Stimulated activated effector memory CD8-positive, alpha-beta T cell treated with anti-CD3 and anti-CD28 coated beads, Interleukin-12 subunit alpha, Interleukin-12 subunit beta, amount 100 ng/mL, for 72 hours (primary cell): ENCODE measurements around the gene MCAM.

ENCODE experiments used
- ATAC-seq: fragments of 150-1000 bp; cut with Tn5 transposase; 2 replicates; pipeline ENCODE4 v1.10.0; 2021
- DNase-seq, 2 donors: peaks; one replicate each; pipeline ENCODE4 v3.0.0; 2021 to 2022; ENCODE audit warnings: low spot score in 2 of 2
- H3K27ac Mint-ChIP-seq: one replicate; pipeline ENCODE4 v1.8.0; 2022; ENCODE audit warnings: mild to moderate bottlenecking, mixed read lengths
- H3K36me3 Mint-ChIP-seq: one replicate; pipeline ENCODE4 v1.8.0; 2022; ENCODE audit warnings: mild to moderate bottlenecking, mixed read lengths
- H3K4me1 Mint-ChIP-seq: one replicate; pipeline ENCODE4 v1.8.0; 2022; ENCODE audit warnings: mixed read lengths
- H3K4me3 Mint-ChIP-seq: one replicate; pipeline ENCODE4 v1.8.0; 2022; ENCODE audit warnings: mild to moderate bottlenecking, mixed read lengths
- H3K9me3 Mint-ChIP-seq: one replicate; pipeline ENCODE4 v1.8.0; 2022; ENCODE audit warnings: mixed read lengths

MCAM gene, protein sequence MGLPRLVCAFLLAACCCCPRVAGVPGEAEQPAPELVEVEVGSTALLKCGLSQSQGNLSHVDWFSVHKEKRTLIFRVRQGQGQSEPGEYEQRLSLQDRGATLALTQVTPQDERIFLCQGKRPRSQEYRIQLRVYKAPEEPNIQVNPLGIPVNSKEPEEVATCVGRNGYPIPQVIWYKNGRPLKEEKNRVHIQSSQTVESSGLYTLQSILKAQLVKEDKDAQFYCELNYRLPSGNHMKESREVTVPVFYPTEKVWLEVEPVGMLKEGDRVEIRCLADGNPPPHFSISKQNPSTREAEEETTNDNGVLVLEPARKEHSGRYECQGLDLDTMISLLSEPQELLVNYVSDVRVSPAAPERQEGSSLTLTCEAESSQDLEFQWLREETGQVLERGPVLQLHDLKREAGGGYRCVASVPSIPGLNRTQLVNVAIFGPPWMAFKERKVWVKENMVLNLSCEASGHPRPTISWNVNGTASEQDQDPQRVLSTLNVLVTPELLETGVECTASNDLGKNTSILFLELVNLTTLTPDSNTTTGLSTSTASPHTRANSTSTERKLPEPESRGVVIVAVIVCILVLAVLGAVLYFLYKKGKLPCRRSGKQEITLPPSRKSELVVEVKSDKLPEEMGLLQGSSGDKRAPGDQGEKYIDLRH

GRCh38 chr11:119316729-119317591 lies at the start of gene MCAM:
Gene MCAM (minus strand): TSS chr11:119317130. CDS start chr11:119317101, 29 bp downstream.
- peaks cover 41% of the 10 kb centered on the region for H3K4me1 Mint-ChIP-seq
- no peaks in the 10 kb centered on the region for H3K9me3 Mint-ChIP-seq
- H3K27ac Mint-ChIP-seq, result peak within 1 kb of the TSS; percentile 73
- ATAC-seq, result no peak
- peaks cover 11% of the 10 kb centered on the region for H3K36me3 Mint-ChIP-seq
- no peak for DNase-seq
- peak within 1 kb of the TSS; percentile 82 for H3K4me3 Mint-ChIP-seq

GRCh38 chr11:119365071-119365591 lies 48.2 kb upstream of the MCAM start:
- Mint-ChIP-seq H3K9me3 (no peaks in the 10 kb centered on the region), H3K4me3 (peak overlapping the region; percentile 65)

DNA sequence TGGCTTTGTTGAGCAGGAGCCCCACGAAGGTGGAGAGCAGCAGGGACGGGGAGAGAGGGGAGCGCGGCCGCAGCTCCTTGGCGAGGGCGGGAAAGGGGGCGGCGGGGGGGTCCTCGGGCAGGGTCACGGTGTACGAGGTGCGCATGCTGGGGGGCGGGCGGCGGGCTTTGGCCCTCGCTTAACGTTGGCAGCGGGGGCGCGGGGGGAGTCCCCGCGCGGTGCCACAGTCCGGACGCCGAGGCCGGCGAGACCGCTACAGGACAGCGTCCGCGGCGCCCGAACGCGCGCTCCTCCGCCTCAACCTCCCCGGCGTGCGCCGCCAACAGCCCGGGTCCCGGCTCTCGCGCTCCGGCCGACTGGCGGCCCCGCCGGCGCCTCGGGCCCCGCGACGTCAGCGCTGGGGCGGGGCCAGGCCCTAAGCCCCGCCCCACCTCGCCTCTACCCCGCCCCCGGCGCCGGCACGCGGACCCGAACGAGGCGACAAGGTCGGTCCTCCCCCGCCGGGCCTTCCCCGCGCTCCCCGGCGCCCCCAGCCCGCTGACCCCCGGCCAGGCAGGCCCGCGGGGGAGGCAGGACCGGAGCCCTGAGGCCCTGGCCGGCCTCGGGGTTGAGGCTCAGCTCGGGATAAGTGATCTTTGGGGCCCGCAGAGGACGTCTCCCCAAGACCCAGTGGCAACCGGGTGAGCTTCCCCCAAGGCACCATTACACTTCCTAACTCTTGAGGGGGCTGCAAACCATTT lies 47.1 kb upstream of the MCAM start:
- H3K27ac Mint-ChIP-seq, result no peak overlapping the region
- no peaks in the 10 kb centered on the region for H3K36me3 Mint-ChIP-seq
- peak overlapping the region; percentile 65 for H3K4me3 Mint-ChIP-seq
- H3K9me3 Mint-ChIP-seq, result no peaks in the 10 kb centered on the region
- peaks cover 32% of the 10 kb centered on the region for H3K4me1 Mint-ChIP-seq
- DNase-seq, result peak in 1 of 2 donors; percentile 61
- ATAC-seq, result peak; percentile 60

More at GRCh38 chr11:119365071-119365591, 48.2 kb upstream of the MCAM start:
- DNase-seq (no peak), ATAC-seq (no peak)
- no peak overlapping the region for H3K27ac Mint-ChIP-seq
- H3K4me1 Mint-ChIP-seq, result peaks cover 30% of the 10 kb centered on the region
- H3K36me3 Mint-ChIP-seq, result no peaks in the 10 kb centered on the region

GRCh38 chr11:119363081-119363850 lies 46.3 kb upstream of the MCAM start:
- DNase-seq, result no peak
- no peak for ATAC-seq
- Mint-ChIP-seq H3K36me3 (no peaks in the 10 kb centered on the region), H3K4me3 (peak overlapping the region; percentile 39), H3K27ac (no peak overlapping the region), H3K4me1 (peaks cover 32% of the 10 kb centered on the region), H3K9me3 (no peaks in the 10 kb centered on the region)

- Mint-ChIP-seq H3K4me1 (peaks cover 33% of the 10 kb centered on the region), H3K27ac (no peak overlapping the region), H3K9me3 (no peaks in the 10 kb centered on the region), H3K4me3 (peak overlapping the region; percentile 39), H3K36me3 (no peaks in the 10 kb centered on the region)
- no peak for DNase-seq
- ATAC-seq, result no peak
Observed at GRCh38 chr11:119362741-119363080, 45.8 kb upstream of the MCAM start.

DNA sequence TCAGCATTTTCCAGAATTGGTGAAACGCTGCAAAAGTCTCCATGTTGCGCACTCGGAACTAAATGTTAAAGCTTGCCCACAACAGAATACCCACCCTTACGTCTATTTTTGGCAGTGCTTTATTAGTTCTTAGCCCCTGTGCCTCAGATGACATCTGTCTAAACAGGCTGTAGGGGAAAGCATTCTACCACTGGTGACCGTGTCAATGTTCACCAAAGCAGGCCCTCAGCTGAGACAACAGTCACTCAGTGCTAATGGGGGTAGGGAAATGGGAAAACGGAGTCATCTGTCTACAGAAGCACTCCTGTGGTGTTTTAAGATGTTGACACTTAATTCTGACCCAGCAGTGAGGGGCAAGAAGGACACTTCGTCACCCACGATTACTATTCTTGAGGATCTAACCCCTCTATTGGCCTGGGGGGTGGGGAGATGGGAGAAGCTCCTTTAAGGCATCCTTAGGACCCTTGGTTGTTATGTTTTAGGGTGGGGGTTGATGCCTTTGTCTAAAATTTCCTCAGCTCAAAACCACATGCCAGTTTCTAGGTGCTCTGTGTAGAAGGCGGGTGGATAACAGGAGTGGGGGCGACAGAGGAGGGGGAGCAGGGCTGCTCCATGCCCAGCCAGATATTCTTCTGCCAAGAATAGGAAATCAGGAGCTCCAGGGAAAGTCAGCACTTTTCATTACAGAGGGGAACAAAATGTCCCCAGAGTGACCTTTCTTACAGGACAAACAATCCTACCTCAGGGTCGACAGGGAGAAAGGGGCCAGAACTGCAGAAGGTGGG lies 45.2 kb upstream of the MCAM start:
- Mint-ChIP-seq H3K4me1 (peaks cover 38% of the 10 kb centered on the region), H3K4me3 (peak overlapping the region; percentile 39), H3K36me3 (no peaks in the 10 kb centered on the region), H3K9me3 (no peaks in the 10 kb centered on the region), H3K27ac (no peak overlapping the region)
- no peak for DNase-seq
- peak; percentile 29 for ATAC-seq

DNA sequence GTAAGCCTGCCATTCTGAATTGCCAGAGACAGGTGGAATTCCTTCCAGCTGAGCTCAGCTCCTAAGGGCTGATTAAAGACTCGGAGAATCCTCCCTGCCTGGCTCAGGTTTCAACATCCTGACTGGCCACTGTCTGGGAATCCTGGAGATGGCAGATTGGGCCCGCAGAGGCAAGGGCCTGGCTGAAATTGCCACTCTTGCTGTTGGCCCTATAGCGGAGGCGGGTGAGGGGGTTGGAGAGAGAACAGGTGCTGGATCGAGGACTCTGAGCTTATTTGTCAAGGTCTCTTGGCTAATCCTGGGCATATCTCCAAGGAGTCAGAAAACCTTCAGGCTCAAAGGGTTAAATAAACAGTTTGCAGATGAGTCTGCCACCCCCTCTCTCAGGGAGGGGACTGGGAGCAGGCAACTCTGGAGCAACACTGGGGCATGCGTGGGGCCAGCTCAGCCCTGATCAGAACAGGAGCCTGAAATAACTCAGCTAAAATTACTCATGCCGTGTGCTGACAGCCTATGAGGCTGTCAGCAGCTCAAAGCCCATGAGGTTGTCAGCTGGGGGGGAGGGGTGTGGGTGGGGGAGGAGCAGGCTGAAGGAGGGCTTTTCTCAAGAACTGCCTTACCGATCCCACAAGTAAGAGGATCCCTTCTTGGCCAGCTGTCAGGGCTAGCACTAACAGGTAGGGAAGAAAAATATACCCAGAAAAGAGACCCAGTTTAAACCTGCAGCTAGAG lies 44.3 kb upstream of the MCAM start:
- ATAC-seq (peak; percentile 95), DNase-seq (no peak)
- no peaks in the 10 kb centered on the region for H3K36me3 Mint-ChIP-seq
- no peaks in the 10 kb centered on the region for H3K9me3 Mint-ChIP-seq
- no peak overlapping the region for H3K27ac Mint-ChIP-seq
- H3K4me3 Mint-ChIP-seq, result no peak overlapping the region
- H3K4me1 Mint-ChIP-seq, result peaks cover 45% of the 10 kb centered on the region

- no peak for DNase-seq
- Mint-ChIP-seq H3K36me3 (no peaks in the 10 kb centered on the region), H3K4me1 (peaks cover 44% of the 10 kb centered on the region), H3K9me3 (no peaks in the 10 kb centered on the region), H3K4me3 (no peak overlapping the region), H3K27ac (no peak overlapping the region)
- ATAC-seq, result no peak
Observed at GRCh38 chr11:119359365-119360214, 42.7 kb upstream of the MCAM start.

DNA sequence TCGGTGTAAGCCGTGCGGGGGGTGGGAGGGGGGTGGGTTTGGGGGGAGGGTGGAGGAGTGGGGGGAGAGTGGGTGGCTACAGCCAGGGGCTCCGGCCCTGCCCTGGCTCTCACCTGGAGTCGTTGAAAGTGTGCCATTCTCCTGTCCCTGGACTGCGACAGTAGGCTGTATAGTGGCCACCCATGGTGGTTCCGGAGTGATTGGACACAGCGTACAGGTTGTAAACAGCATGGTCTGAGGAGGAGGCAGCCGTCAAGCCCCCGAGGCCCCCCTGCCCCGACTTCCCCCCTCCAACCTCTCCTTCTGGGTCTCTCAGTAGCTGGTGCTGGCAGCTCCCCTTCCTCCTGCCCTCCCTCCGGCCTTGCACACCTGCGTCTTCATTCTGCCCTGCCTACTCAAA lies 40.1 kb upstream of the MCAM start:
- DNase-seq, result no peak
- peak overlapping the region; percentile 89 for H3K4me3 Mint-ChIP-seq
- H3K36me3 Mint-ChIP-seq, result no peaks in the 10 kb centered on the region
- H3K4me1 Mint-ChIP-seq, result peaks cover 35% of the 10 kb centered on the region
- H3K27ac Mint-ChIP-seq, result no peak overlapping the region
- no peaks in the 10 kb centered on the region for H3K9me3 Mint-ChIP-seq
- no peak for ATAC-seq

DNA sequence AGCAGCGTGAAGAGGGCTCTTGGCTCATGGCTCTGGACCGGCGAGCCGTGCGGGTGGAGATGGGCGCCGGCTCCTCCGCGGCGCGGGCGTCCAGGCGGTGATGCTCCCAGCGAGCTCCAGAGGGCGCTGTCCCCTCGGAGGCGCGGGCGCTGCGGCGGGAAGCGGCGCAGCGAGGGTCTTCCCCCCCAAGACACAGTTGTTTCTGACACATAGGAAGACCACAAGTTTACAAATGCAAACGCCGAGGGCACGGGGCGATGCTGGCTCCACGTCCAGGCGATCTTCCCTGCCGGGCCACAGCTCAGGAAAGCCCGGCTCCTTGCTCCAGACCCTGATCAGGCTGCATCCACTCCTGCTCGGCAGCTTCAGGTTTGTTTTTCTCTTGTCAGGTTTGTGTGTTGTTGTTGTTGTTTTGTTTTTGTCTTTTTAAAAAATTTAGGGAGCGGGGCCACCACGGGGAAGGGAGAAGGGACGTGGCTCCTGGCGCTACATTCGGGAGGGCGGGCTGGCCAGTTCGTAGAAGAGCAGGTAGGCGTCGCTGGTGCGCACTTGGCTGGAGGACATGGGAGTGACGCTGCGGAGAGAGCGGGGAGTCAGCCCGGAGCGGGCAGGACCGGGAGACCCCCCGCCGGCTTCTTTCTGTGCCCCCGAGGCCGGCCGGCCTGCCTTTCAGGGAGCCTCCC lies 39.6 kb upstream of the MCAM start:
- Mint-ChIP-seq H3K4me3 (peak overlapping the region; percentile 89), H3K4me1 (peaks cover 30% of the 10 kb centered on the region), H3K9me3 (no peaks in the 10 kb centered on the region), H3K27ac (peak overlapping the region; percentile 69), H3K36me3 (no peaks in the 10 kb centered on the region)
- ATAC-seq (peak; percentile 82), DNase-seq (peak; percentile 79 to 87)

DNA sequence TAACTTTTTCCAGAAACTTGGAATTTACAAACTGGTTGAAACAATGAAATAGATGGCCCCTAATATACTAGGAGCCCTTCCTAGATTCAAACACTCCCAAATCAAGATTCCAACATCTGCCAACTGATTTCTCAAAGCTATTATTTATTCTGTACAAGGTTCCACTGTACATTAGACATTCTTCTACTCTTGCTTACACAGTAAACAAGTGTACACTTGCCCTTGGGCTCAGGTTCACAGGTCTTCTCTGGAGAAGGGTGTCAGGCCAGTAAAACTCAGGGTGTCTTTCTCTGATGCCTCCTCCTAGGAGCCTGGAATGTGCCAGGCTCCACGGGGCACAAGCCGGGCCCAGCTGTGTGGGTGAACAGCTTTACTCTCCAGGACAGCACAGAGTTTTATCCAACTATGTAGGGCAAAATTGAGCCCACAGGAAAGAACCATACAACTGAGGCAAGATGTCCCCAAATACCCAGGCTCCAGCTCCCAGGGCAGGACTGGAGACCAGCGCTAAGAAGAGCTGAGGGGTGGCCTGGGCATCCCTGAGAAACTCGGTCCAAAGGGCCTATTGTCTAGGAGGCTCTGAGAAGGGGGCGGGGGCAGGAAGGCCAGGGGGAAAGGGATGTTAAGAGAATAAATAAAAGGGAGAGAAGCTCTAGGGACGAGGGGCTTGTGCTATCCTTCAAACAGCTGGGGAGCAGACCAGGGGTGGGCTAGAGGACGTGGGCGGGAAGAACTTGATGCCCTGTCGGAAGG lies 38.3 kb upstream of the MCAM start:
- no peaks in the 10 kb centered on the region for H3K9me3 Mint-ChIP-seq
- no peak for ATAC-seq
- H3K4me1 Mint-ChIP-seq, result peaks cover 25% of the 10 kb centered on the region
- H3K27ac Mint-ChIP-seq, result no peak overlapping the region
- H3K36me3 Mint-ChIP-seq, result no peaks in the 10 kb centered on the region
- no peak for DNase-seq
- peak overlapping the region; percentile 89 for H3K4me3 Mint-ChIP-seq
